ENCODE data around the gene RAB28.

RAB28 gene

DNA sequence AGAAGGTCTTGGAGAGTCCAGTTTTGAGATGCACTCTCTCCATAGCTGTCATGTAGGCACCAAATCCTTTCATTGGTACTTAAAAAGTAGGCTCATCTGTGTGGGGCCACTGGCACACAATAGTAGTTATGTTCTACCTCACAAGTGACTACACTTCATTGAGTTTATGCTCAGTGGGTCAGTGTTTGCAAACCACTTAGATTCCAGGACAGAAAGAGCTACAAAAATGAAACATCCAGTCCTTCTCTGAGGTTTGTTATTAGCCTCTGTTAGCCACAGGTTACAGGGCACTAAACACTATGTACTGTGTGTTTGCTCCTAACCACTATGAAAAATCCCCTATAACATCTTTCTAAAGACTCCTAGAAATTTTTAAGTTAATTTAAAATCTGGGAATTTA lies 13.8 kb downstream of the RAB28 start:
- Histone ChIP-seq H3K79me2 (ENCODE audit: low read length) (peaks cover 48% of the 10 kb centered on the region), H3K9me3 (replicated peaks; ENCODE audit: insufficient read depth, low read length) (no peaks in the 10 kb centered on the region)

DNA sequence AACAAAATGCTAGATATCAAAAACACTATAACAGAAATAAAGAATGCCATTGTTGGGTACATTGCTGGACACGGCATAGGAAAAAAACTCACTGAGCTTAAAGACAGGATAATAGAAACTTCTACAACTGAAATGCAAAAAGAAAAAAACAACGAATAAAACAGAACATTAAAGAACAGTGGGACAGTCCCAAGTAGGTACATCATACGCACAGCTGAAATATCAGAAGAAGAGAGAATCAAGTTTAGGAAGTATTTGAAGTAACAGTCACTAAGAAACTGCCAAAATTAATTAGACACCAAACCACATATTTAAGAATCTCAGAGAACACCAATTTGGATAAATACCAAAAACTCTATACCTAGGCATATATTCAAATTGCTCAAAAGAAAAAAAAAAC lies 19.2 kb downstream of the RAB28 start:
- H2AFZ ChIP-seq (ENCODE audit: low read length) = no peak overlapping the region
- no peaks in the 10 kb centered on the region for H3K27me3 ChIP-seq (replicated peaks; ENCODE audit: insufficient read depth, low read length)
- H3K27ac ChIP-seq (ENCODE audit: low read length) = no peak overlapping the region
- no peaks in the 10 kb centered on the region for H4K20me1 ChIP-seq (ENCODE audit: insufficient read depth, low read length)
- TF ChIP-seq EZH2phosphoT487 (IDR thresholded peaks at IDR 0.05; ENCODE audit: low read length) = no peak
- TF ChIP-seq, protein P1, sequence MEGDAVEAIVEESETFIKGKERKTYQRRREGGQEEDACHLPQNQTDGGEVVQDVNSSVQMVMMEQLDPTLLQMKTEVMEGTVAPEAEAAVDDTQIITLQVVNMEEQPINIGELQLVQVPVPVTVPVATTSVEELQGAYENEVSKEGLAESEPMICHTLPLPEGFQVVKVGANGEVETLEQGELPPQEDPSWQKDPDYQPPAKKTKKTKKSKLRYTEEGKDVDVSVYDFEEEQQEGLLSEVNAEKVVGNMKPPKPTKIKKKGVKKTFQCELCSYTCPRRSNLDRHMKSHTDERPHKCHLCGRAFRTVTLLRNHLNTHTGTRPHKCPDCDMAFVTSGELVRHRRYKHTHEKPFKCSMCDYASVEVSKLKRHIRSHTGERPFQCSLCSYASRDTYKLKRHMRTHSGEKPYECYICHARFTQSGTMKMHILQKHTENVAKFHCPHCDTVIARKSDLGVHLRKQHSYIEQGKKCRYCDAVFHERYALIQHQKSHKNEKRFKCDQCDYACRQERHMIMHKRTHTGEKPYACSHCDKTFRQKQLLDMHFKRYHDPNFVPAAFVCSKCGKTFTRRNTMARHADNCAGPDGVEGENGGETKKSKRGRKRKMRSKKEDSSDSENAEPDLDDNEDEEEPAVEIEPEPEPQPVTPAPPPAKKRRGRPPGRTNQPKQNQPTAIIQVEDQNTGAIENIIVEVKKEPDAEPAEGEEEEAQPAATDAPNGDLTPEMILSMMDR (IDR thresholded peaks at IDR 0.05; ENCODE audit: low read length) = no peak
- TF ChIP-seq EZH2 (optimal IDR thresholded peaks at IDR 0.05; ENCODE audit: low read depth, low read length) = no peak
- no peaks in the 10 kb centered on the region for H3F3A ChIP-seq (ENCODE audit: insufficient read depth, low read length)
- no peak overlapping the region for H3K4me3 ChIP-seq (ENCODE audit: low read length)
- H3K9me2 ChIP-seq (replicated peaks; ENCODE audit: insufficient read depth, low read length) = no peaks in the 10 kb centered on the region
- peaks cover 11% of the 10 kb centered on the region; the same call in 1 of the 2 replicates for H3K36me3 ChIP-seq (replicated peaks; ENCODE audit: insufficient read depth, low read length)
- H3K9me3 ChIP-seq (replicated peaks; ENCODE audit: insufficient read depth, low read length) = no peaks in the 10 kb centered on the region
- no peaks in the 10 kb centered on the region for H3K4me1 ChIP-seq (ENCODE audit: low read length)
- H3K9ac ChIP-seq (ENCODE audit: low read length) = no peak overlapping the region
- H3K79me2 ChIP-seq (ENCODE audit: low read length) = peaks cover 58% of the 10 kb centered on the region
- H3K4me2 ChIP-seq (ENCODE audit: low read depth, low read length) = no peak overlapping the region
- no peak for DNase-seq

More for the DNA sequence above, 13.8 kb downstream of the RAB28 start:
- Histone ChIP-seq H4K20me1 (ENCODE audit: insufficient read depth, low read length) (no peaks in the 10 kb centered on the region), H3K27me3 (replicated peaks; ENCODE audit: insufficient read depth, low read length) (no peaks in the 10 kb centered on the region), H3K4me1 (ENCODE audit: low read length) (no peaks in the 10 kb centered on the region), H3F3A (ENCODE audit: insufficient read depth, low read length) (no peaks in the 10 kb centered on the region), H2AFZ (ENCODE audit: low read length) (no peak overlapping the region), H3K9ac (ENCODE audit: low read length) (no peak overlapping the region), H3K9me2 (replicated peaks; ENCODE audit: insufficient read depth, low read length) (no peaks in the 10 kb centered on the region), H3K4me2 (ENCODE audit: low read depth, low read length) (no peak overlapping the region), H3K4me3 (ENCODE audit: low read length) (no peak overlapping the region), H3K27ac (ENCODE audit: low read length) (no peak overlapping the region), H3K36me3 (replicated peaks; ENCODE audit: insufficient read depth, low read length) (0 out of 2 replicates have a peak, but pooled peaks cover 13% of the 10 kb centered on the region)
- DNase-seq = no peak
- no peak for TF ChIP-seq EZH2 (optimal IDR thresholded peaks at IDR 0.05; ENCODE audit: low read depth, low read length)
- TF ChIP-seq EZH2phosphoT487 (IDR thresholded peaks at IDR 0.05; ENCODE audit: low read length) = no peak
- TF ChIP-seq, protein P1 (IDR thresholded peaks at IDR 0.05; ENCODE audit: low read length) = no peak

DNA sequence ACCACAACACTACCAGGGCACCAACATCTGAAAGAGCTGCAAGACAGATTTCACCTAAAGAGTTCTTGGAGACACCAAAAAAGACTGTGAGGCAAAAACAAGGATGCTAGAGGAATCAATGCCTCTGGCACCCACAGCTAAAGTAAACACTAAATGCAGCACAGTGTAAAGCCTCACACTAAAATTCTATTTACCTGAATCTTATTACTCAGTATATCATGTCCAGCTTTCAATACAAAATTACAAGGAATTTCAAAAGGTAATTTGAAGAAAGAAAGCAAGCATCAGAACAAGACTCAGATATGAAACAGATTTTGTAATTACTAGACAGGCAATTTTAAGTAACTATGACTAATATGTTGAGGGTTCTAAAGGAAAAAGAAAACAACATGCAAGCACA lies 19.6 kb downstream of the RAB28 start:
- Histone ChIP-seq H3K9me2 (replicated peaks; ENCODE audit: insufficient read depth, low read length) (no peaks in the 10 kb centered on the region), H3F3A (ENCODE audit: insufficient read depth, low read length) (no peaks in the 10 kb centered on the region), H3K4me3 (ENCODE audit: low read length) (no peak overlapping the region), H3K36me3 (replicated peaks; ENCODE audit: insufficient read depth, low read length) (peaks cover 11% of the 10 kb centered on the region; the same call in 1 of the 2 replicates), H3K79me2 (ENCODE audit: low read length) (peaks cover 58% of the 10 kb centered on the region), H3K27ac (ENCODE audit: low read length) (no peak overlapping the region), H3K4me1 (ENCODE audit: low read length) (no peaks in the 10 kb centered on the region), H3K9me3 (replicated peaks; ENCODE audit: insufficient read depth, low read length) (no peaks in the 10 kb centered on the region), H3K27me3 (replicated peaks; ENCODE audit: insufficient read depth, low read length) (no peaks in the 10 kb centered on the region), H3K9ac (ENCODE audit: low read length) (no peak overlapping the region), H2AFZ (ENCODE audit: low read length) (no peak overlapping the region), H4K20me1 (ENCODE audit: insufficient read depth, low read length) (no peaks in the 10 kb centered on the region), H3K4me2 (ENCODE audit: low read depth, low read length) (no peak overlapping the region)
- TF ChIP-seq EZH2 (optimal IDR thresholded peaks at IDR 0.05; ENCODE audit: low read depth, low read length) = no peak
- TF ChIP-seq EZH2phosphoT487 (IDR thresholded peaks at IDR 0.05; ENCODE audit: low read length) = no peak
- TF ChIP-seq, protein P1 (IDR thresholded peaks at IDR 0.05; ENCODE audit: low read length) = no peak
- DNase-seq = no peak

All from MM.1S (cell line).